HuH-7.5 (cell line): ENCODE results near the gene AATF.

Source experiments
- DNase-seq: peaks from one replicate; pipeline ENCODE4 v3.0.0; 2011; ENCODE audit warnings: low spot score

AATF gene

GRCh38 chr17:37081287-37081686, 132.5 kb downstream of the AATF start:
- no peak for DNase-seq

- no peak for DNase-seq
Observed at GRCh38 chr17:37082311-37082860, 133.6 kb downstream of the AATF start.

GRCh38 chr17:37082985-37083384, 134.2 kb downstream of the AATF start:
- no peak for DNase-seq

- DNase-seq = no peak
Observed at GRCh38 chr17:37083456-37083855, 134.7 kb downstream of the AATF start.

GRCh38 chr17:37084372-37084771, 135.6 kb downstream of the AATF start:
- no peak for DNase-seq

- no peak for DNase-seq
Observed at GRCh38 chr17:37086334-37086733, 137.6 kb downstream of the AATF start.

- DNase-seq = no peak
Observed at GRCh38 chr17:37086948-37087347, 138.2 kb downstream of the AATF start.

GRCh38 chr17:37087683-37088082, 138.9 kb downstream of the AATF start:
- no peak for DNase-seq

GRCh38 chr17:37088459-37088858, 139.7 kb downstream of the AATF start:
- no peak for DNase-seq

- DNase-seq = no peak
Observed at GRCh38 chr17:37088913-37089312, 140.2 kb downstream of the AATF start.

- no peak for DNase-seq
Observed at GRCh38 chr17:37089956-37090355, 141.2 kb downstream of the AATF start.

GRCh38 chr17:37090941-37091340, 142.2 kb downstream of the AATF start:
- no peak for DNase-seq

GRCh38 chr17:37092071-37092470, 143.3 kb downstream of the AATF start:
- DNase-seq = no peak

- no peak for DNase-seq
Observed at GRCh38 chr17:37092701-37093100, 143.9 kb downstream of the AATF start.

GRCh38 chr17:37094391-37094790, 145.6 kb downstream of the AATF start:
- DNase-seq = no peak

GRCh38 chr17:37096071-37096470, 147.3 kb downstream of the AATF start:
- DNase-seq = no peak

- DNase-seq = no peak
Observed at GRCh38 chr17:37097154-37097553, 148.4 kb downstream of the AATF start.

- DNase-seq = no peak
Observed at GRCh38 chr17:37098152-37098551, 149.4 kb downstream of the AATF start.

GRCh38 chr17:37098910-37099664, 150.3 kb downstream of the AATF start:
- DNase-seq = no peak

GRCh38 chr17:37100231-37100630, 151.5 kb downstream of the AATF start:
- no peak for DNase-seq

GRCh38 chr17:37101306-37101705, 152.6 kb downstream of the AATF start:
- DNase-seq = no peak

- DNase-seq = no peak
Observed at GRCh38 chr17:37103231-37103630, 154.5 kb downstream of the AATF start.

GRCh38 chr17:37106049-37106448, 157.3 kb downstream of the AATF start:
- DNase-seq = no peak
